ACHN (cell line): ENCODE results near the gene QRSL1.
"Not testable (repeated sequence)": the region's sequence is repeated elsewhere in the genome, so short reads cannot be mapped to it uniquely, and the experiment has no call there.

Source experiments
- DNase-seq: peaks from one replicate; pipeline ENCODE4 v3.0.0-alpha.2; 2015
- in situ Hi-C: cut with HindIII; loops from 2 replicates; pipeline ENCODE4 v1.10.0; 2017; ENCODE audit warnings: low sequenced_read_pairs, low pct_ligation_motif_present, low pct_unique_long_range_greater_than_20kb

Gene QRSL1

GRCh38 chr6:106666282-106667021, 37.1 kb downstream of the QRSL1 start:
- no peak for DNase-seq
- in situ Hi-C loops, result no loop called here

DNA sequence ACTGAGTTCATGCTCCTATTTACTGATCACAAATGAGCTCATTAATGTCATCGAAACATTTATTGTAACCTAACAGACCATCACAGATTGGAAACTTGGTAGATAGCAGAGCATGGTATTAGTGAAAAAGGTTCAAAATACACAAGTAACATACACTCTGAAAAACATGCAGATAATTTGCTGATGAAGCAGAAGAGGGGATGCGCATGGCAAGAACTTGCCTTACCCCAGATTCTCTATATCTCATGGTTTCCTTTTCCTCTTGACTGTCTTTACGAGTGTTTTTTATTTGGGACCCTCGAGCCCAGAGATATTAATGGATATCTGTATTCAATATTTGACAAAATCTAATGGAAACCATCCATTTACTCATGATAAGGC, 37.6 kb downstream of the QRSL1 start:
- no peak for DNase-seq
- in situ Hi-C loops, result no loop called here

DNA sequence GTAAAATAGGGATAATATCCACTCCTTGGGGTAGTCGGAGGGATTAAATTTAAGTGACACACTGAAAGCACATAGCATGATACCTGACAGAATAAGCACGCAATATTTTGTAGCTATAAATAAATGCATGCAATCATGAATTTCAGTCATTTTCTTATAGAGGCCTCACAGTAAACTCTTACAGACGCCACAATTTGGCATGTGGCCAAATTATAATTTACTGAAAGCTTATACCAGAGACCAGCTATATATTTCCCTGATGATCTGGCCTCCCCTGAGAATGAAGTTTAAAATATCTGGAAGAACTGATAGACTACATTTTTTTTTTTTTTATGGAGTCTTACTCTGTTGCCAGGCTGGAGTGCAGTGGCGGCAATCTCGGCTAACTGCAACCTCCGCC, 40.9 kb downstream of the QRSL1 start:
- in situ Hi-C loops, result no loop called here
- no peak for DNase-seq

GRCh38 chr6:106671651-106672050, 42.3 kb downstream of the QRSL1 start:
- no peak for DNase-seq
- in situ Hi-C loops, result no loop called here

DNA sequence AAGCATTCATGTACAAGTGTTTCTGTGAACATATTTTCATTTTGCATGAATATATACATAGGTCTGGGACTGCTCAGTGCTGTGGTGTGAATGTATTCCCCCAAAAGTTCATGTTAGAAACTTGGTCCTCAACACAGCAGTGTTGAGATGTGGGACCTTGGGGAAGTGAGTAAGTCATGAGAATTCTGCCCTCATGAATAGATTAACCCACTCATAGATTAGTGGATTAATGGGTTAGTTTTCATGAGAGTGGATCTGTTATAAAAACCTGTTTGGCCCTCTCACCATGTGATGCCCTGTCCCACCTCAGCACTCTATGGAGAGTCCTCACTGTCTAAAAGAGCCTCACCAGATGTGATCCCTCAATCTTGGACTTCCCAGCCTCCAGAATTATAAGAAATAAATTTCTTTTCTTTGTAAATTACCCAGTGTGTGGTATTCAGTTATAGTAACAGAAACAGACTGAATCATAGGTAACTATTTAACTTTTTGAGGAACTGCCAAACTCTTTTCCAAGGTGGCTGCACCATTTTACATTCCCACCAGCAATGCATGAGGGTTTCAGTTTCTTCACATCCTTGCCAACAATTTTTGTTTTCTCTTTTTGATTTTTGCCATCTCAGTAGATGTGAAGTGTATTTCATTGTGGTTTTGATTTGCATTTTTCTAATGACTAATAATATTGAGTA, 45.3 kb downstream of the QRSL1 start:
- DNase-seq, result peak; percentile 63
- in situ Hi-C loops, result no loop called here

- in situ Hi-C loops, result no loop called here
Observed at GRCh38 chr6:106677282-106677681, 47.9 kb downstream of the QRSL1 start.

GRCh38 chr6:106684011-106684410, 54.6 kb downstream of the QRSL1 start:
- in situ Hi-C loops, result no loop called here
- DNase-seq, result no peak

More at GRCh38 chr6:106677282-106677681, 47.9 kb downstream of the QRSL1 start:
- no peak for DNase-seq

- DNase-seq, result no peak
- in situ Hi-C loops, result no loop called here
Observed at GRCh38 chr6:106685833-106686232, 56.5 kb downstream of the QRSL1 start.

DNA sequence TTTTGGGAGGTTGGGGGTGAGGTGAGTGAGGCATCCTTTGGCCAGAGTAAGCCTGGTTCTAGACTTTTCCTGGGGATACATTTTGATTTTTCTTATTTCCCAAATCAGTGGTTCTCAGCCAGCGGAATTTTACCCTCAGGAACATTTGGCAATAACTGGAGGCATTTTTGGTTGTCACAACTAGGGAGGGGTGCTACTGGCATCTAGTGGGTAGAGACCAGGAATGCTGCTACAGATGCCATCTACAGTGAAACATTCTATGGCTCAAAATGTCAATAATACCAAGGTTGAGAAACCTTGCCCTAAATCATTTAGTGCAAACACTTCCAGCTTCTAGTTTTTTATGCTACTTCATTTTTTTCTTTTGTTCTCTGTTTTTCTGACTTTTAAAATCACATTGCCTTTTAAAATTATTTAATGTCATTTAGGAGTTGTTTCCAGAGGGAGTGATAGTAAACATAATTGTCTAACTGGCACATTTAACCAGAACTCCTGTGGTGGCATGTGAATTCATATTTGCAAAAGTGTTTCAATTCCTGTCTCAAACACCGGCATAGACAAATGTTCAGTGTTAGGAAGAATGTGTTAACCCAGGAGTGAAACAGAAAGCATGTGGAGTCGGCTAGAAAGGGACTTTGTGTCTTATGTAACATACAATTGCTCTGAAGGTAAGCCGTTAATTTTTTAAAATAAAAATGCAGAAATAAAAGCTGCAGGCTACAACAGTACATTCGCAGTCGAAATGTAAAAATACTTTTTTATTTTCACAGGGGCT, 59.0 kb downstream of the QRSL1 start:
- in situ Hi-C loops, result no loop called here
- peak; percentile 43 for DNase-seq

DNA sequence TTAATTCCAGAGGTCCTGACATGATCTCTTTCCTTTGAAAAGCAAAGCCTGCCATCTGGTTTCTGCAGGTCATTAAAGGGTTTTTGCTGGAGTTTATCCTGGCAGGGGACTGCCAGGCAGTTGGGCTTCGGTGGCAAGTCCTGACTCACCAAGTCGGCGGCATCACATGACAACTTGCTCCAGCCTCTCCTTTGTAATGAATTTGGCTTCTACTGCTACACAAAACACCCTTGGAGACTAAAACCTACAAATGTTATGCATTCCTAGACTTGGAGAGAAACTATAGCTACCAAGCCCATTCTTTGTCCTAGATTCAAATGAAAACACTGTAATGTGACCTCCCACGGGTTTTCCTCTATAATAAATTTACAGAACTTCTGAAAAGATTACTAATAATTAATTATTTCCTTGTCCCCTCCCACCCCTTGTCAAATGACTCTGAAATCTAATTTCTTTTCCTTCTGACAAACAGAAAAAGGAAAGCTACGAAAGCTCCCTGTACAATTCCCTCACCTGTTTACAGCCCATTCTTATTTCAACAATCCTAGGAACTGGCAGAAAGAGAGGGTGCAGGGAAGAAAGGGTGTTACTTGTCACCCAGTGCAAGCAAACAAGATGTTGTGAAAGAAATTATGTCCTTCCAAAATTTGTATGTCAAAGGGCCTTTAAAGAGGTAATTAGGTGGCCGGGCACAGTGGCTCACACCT, 62.9 kb downstream of the QRSL1 start:
- DNase-seq, result peak; percentile 63
- in situ Hi-C loops, result no loop called here

DNA sequence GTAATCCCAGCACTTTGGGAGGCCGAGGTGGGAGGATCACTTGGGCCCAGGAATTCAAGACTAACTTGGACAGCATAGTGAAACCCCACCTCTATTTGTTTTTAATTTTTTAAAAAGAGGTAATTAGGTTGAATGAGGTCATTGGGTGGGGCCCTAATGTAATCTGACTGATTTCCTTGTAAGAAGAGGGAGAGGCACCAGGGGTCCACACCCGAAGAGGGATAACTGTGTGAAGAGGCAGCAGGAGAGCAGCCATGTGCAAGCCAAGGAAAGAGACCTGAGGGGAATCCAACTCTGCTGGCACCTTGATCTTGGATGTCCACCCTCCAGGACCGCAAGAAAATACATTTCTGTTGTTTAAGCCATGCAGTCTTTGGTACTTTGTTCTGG, 63.4 kb downstream of the QRSL1 start:
- no peak for DNase-seq
- in situ Hi-C loops, result no loop called here

- no peak for DNase-seq
- in situ Hi-C loops, result no loop called here
Observed at GRCh38 chr6:106693418-106693817, 64.0 kb downstream of the QRSL1 start.

DNA sequence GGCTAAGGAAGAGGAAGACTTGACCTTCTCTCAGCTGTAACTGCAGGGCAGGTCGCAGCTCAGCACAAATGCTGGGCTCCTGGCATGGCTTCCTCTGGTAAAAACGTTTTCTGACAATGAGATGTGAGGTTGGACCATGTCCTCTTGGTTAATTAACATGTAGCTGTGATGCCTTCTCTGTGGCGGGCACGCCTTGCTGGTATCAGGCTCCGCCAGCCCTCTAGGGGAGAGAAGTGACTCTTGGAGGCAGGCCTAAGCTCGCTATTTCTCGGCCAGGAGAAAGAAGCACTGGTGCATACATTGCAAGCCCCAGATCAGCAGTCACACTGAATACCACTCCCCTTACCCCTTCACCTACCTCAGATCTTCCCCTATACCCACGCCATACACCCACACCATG, 65.0 kb downstream of the QRSL1 start:
- in situ Hi-C loops, result no loop called here

GRCh38 chr6:106700581-106700980, 71.2 kb downstream of the QRSL1 start:
- DNase-seq, result no peak
- in situ Hi-C loops, result no loop called here

More for the DNA sequence above, 65.0 kb downstream of the QRSL1 start:
- no peak for DNase-seq

- in situ Hi-C loops, DNase-seq: not testable (repeated sequence)
Observed at GRCh38 chr6:106701201-106701600, 71.8 kb downstream of the QRSL1 start.

GRCh38 chr6:106702046-106702445, 72.7 kb downstream of the QRSL1 start:
- in situ Hi-C loops, result no loop called here
- DNase-seq, result no peak

DNA sequence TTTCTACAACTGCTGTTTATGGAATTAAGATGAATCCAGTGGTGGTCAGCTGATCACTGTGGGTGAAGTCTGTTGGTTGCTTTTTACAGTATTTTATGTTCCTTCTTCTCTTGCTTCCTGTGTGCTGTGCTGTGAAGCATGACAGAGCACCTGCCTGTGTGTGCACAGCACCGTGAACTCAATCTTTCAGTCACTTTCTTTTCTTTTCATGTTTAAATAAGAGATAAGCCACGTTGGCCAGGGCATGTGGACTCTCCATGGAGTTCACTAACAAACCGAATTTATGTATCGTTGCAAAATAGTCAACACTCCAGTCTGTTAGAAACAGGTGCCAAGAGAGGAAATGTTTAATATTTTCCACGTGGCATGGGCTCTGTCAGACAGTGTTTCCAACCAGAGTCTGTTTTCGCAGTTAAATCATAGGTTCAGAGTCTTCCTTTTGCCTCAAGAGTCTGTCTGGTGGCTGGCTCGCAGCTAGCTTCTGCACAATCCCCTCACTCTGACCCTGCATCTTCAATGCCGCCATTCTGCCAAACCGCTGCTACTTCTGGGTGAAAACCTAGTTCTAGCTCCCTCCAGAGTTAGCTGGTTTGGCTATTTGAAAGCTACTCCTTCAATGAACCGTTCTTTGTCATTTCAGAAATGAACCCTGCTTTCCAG, 73.2 kb downstream of the QRSL1 start:
- DNase-seq, result peak; percentile 23

DNA sequence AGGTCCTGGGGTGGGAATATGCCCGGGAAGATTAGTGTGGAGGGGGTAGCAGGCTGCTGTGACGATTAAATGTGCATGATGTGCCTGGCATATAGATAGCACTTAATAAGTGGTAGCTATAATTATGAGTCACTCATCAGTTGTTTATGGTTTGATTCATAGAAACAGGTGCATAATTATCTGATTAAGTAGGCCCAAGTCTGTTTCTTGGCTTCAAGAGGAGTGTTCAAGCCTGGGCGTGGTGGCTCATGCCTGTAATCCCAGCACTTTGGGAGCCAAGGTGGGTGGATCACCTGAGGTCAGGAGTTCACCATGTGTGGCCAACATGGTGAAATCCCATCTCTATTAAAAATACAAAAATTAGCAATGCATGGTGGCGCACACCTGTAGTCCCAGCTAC, 74.9 kb downstream of the QRSL1 start:
- in situ Hi-C loops, result no loop called here
- no peak for DNase-seq

More for the DNA sequence above, 73.2 kb downstream of the QRSL1 start:
- in situ Hi-C loops, result no loop called here
